Measurements from ENCODE around the gene CDC6. TPM values are rescaled to one million over a fixed set of nuclear protein-coding genes. Genes with fewer than 3 reads are reported as not detected.

Gene CDC6
- total and polyA plus RNA-seq, 5 donors from 2014 or later: 0.59 to 5.7 (median 1.4) TPM; not detected in 1

DNA sequence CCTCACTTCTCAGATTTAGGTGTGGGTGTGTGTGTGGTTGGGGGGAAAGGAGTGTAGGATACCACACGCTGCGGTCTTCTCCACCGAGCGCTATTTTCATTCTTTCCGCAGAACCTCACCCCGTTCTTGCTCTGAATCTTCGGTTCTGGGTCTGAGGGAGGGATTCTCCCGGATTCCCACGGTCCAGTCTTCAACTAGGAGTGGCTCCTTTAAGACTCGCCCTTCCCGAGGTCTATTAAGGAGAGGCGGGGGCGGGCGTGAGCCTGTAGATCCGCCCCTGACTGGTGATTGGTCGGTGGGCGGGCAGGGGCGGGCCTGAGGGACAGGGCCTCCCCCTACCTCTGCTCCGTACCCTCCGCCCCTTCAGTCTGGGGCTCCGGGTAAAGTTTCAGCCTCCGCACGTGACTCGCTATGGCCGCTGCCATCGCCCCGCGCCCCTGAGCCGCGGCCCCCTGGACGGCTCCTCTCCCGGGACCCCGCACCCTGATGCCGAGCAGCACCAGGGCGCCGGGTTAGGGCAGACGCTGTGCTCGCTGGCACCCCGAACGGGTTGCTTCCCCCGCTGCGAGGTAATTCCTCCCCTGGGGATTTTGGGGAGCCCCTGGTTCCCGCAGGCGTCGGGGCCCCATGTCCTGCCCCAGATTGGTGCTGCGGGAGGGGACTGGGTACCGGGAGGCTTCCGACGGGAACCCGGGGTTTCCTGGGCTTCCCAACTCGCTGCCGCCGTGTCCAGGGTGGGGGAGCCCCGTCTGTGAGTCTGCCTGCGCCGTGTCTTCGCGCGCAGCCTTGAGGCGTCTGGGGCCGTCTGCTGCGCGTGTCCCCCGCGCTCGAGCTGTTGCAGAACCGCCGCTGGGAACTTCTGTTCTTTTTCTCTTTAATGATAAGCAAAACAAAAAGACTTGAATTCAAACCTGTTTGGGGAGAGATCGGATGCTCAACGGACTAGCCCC is 30.5 kb downstream of the CDC6 start:
- peak overlapping the region; percentile 99 for H3K27ac ChIP-seq (ENCODE audit: insufficient read depth, low read length, poor library complexity, severe bottlenecking)
- no peaks in the 10 kb centered on the region for H3K36me3 ChIP-seq (ENCODE audit: control insufficient read depth, insufficient read depth, low read length)
- DNase-seq (peak; percentile 90 to 95 (median 90)), ATAC-seq (ENCODE audit: low read depth in 2 of 2) (peak; percentile 71)
- peaks cover 84% of the 10 kb centered on the region for H3K4me1 ChIP-seq (ENCODE audit: control insufficient read depth, insufficient read depth, low read length, poor library complexity, severe bottlenecking)
- H3K27me3 Mint-ChIP-seq: peaks cover 16% of the 10 kb centered on the region
- H3K4me3 ChIP-seq (ENCODE audit: low read depth, low read length): peak overlapping the region; percentile 90
- H3K9me3 ChIP-seq (ENCODE audit: control insufficient read depth in 2 of 2, low read length in 2 of 2): no peaks in the 10 kb centered on the region
- peak overlapping the region; percentile 91 to 100 (median 99) for H3K27ac Mint-ChIP-seq
- H3K4me3 Mint-ChIP-seq: peak overlapping the region; percentile 92 to 99 (median 96)
- peaks cover 5 to 84% (median 44%) of the 10 kb centered on the region in 4 donors for H3K4me1 Mint-ChIP-seq
- no peaks in the 10 kb centered on the region for H3K27me3 ChIP-seq (ENCODE audit: control insufficient read depth, insufficient read depth, low read length)
- H3K36me3 Mint-ChIP-seq: no peaks in the 10 kb centered on the region
- H3K9me3 Mint-ChIP-seq: peaks cover 0 to 5% (median 0%) of the 10 kb centered on the region in 7 donors

GRCh38 chr17:40318830-40319391 is 31.2 kb downstream of the CDC6 start:
- Histone ChIP-seq H3K9me3 (ENCODE audit: control insufficient read depth in 2 of 2, low read length in 2 of 2) (no peaks in the 10 kb centered on the region), H3K27ac (ENCODE audit: insufficient read depth, low read length, poor library complexity, severe bottlenecking) (peak overlapping the region; percentile 99), H3K4me1 (ENCODE audit: control insufficient read depth, insufficient read depth, low read length, poor library complexity, severe bottlenecking) (peaks cover 92% of the 10 kb centered on the region), H3K4me3 (ENCODE audit: low read depth, low read length) (peak overlapping the region; percentile 83), H3K27me3 (ENCODE audit: control insufficient read depth, insufficient read depth, low read length) (no peaks in the 10 kb centered on the region), H3K36me3 (ENCODE audit: control insufficient read depth, insufficient read depth, low read length) (no peaks in the 10 kb centered on the region)
- peaks cover 18% of the 10 kb centered on the region for H3K27me3 Mint-ChIP-seq
- peak overlapping the region; percentile 92 to 99 (median 96) for H3K4me3 Mint-ChIP-seq
- peaks cover 5 to 86% (median 45%) of the 10 kb centered on the region in 4 donors for H3K4me1 Mint-ChIP-seq
- peak overlapping the region; percentile 87 to 100 (median 99) for H3K27ac Mint-ChIP-seq
- peaks cover 0 to 5% (median 0%) of the 10 kb centered on the region in 7 donors for H3K9me3 Mint-ChIP-seq
- H3K36me3 Mint-ChIP-seq: no peaks in the 10 kb centered on the region
- DNase-seq (peak in 2 of 3 donors; percentile 29 to 34), ATAC-seq (ENCODE audit: low read depth in 2 of 2) (no peak)

DNA sequence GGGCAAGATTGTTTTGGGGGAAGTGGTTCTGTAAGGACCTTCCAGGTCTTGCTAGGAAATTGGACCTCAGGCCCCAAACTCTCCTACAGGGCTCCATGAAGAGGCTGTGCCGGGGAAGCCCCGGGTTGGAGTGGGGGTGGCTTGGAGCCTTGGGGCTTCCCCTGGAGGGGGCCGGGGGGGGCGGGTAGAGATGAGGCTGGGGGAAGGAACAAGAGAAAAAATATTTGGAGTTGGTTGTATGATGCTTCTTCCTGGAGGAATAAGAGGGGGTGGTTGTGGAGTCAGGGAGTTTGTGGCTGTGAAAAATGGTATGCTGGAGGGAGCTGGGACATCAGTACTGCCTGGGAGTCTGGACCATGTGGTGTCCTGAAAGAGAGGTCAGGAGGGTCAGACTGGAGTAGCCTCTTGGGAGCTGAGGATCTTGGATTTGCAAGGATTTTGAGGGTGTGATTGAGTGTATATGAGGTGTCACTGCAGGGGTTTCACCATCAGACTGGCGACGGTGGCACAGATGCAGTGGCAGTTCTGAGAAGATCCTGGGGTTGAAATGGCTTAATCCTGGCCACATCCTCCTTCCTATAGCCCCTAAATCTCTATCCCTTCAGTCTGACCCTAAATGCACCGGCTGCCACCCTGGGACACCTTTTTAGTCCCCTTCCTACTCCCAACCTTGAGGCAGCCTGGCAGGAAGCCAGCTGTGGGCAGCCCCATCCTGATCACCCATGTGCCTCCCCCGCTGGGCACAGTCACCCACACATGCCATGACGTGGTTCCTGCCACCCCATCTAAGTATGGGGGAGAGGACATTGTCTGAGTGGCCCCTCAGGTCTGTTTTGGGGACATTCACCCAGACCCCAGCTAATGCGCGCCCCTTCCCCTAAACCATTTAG is 32.2 kb downstream of the CDC6 start:
- H3K4me1 Mint-ChIP-seq: peaks cover 1 to 88% (median 49%) of the 10 kb centered on the region in 4 donors
- H3K9me3 Mint-ChIP-seq: peaks cover 0 to 7% (median 0%) of the 10 kb centered on the region in 7 donors
- H3K4me3 ChIP-seq (ENCODE audit: low read depth, low read length): peak overlapping the region; percentile 83
- H3K4me3 Mint-ChIP-seq: peak overlapping the region; percentile 92 to 99 (median 96)
- H3K27me3 Mint-ChIP-seq: peaks cover 18% of the 10 kb centered on the region
- no peaks in the 10 kb centered on the region for H3K27me3 ChIP-seq (ENCODE audit: control insufficient read depth, insufficient read depth, low read length)
- peaks cover 94% of the 10 kb centered on the region for H3K4me1 ChIP-seq (ENCODE audit: control insufficient read depth, insufficient read depth, low read length, poor library complexity, severe bottlenecking)
- H3K36me3 ChIP-seq (ENCODE audit: control insufficient read depth, insufficient read depth, low read length): no peaks in the 10 kb centered on the region
- peak in 1 of 2 donors; percentile 12 for ATAC-seq (ENCODE audit: low read depth in 2 of 2)
- peak; percentile 73 to 83 (median 77) for DNase-seq
- peak overlapping the region; percentile 99 for H3K27ac ChIP-seq (ENCODE audit: insufficient read depth, low read length, poor library complexity, severe bottlenecking)
- peak overlapping the region; percentile 97 to 100 (median 99) for H3K27ac Mint-ChIP-seq
- no peaks in the 10 kb centered on the region for H3K36me3 Mint-ChIP-seq
- no peaks in the 10 kb centered on the region for H3K9me3 ChIP-seq (ENCODE audit: control insufficient read depth in 2 of 2, low read length in 2 of 2)

DNA sequence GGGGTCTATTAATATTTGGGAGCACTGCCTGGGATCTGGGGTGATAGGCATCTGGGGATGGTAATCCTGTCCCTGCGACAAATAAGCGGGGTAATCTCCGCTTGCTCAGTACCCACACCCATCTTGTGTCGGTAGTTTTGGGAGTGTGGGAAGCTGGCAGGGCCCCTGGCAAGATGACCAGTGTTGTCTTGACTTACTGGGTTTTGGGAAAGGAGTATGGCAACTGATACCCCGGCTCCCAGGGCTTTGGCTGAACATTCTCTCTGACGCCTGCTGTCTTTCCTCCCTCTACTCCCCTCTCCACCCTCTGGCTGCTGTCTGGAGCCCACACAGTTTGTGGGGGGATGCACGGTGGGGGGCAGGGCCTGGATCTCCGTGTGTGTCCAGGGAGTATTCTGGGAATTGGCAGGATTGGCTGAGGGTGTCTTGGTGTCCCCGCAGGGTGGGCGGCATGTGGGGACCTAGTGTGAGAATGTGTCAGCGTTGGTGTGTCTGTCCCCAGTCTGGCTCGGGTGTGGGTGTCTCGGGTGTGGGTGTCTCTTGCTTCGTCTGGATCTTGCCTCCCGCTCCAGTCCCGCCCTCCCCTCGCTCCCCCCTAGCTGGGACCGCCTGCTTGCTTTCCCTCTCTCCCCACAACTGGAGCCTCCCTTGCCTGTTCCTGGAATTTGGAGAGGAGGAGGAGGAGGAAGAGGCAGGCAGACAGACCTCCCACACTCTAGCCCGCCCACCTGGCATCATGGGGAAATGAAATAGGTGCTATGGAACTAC is 33.3 kb downstream of the CDC6 start:
- H3K27me3 Mint-ChIP-seq: peaks cover 22% of the 10 kb centered on the region
- ATAC-seq (ENCODE audit: low read depth in 2 of 2) (no peak), DNase-seq (peak in 1 of 3 donors; percentile 54)
- no peaks in the 10 kb centered on the region for H3K36me3 Mint-ChIP-seq
- peak overlapping the region; percentile 92 to 99 (median 96) for H3K4me3 Mint-ChIP-seq
- peak overlapping the region; percentile 99 to 100 (median 100) for H3K27ac Mint-ChIP-seq
- Histone ChIP-seq H3K27me3 (ENCODE audit: control insufficient read depth, insufficient read depth, low read length) (no peaks in the 10 kb centered on the region), H3K9me3 (ENCODE audit: control insufficient read depth in 2 of 2, low read length in 2 of 2) (no peaks in the 10 kb centered on the region), H3K27ac (ENCODE audit: insufficient read depth, low read length, poor library complexity, severe bottlenecking) (peak overlapping the region; percentile 99), H3K4me3 (ENCODE audit: low read depth, low read length) (peak overlapping the region; percentile 83), H3K36me3 (ENCODE audit: control insufficient read depth, insufficient read depth, low read length) (no peaks in the 10 kb centered on the region), H3K4me1 (ENCODE audit: control insufficient read depth, insufficient read depth, low read length, poor library complexity, severe bottlenecking) (peaks cover 94% of the 10 kb centered on the region)
- peaks cover 0 to 89% (median 50%) of the 10 kb centered on the region in 4 donors for H3K4me1 Mint-ChIP-seq
- peaks cover 0 to 7% (median 0%) of the 10 kb centered on the region in 7 donors for H3K9me3 Mint-ChIP-seq

DNA sequence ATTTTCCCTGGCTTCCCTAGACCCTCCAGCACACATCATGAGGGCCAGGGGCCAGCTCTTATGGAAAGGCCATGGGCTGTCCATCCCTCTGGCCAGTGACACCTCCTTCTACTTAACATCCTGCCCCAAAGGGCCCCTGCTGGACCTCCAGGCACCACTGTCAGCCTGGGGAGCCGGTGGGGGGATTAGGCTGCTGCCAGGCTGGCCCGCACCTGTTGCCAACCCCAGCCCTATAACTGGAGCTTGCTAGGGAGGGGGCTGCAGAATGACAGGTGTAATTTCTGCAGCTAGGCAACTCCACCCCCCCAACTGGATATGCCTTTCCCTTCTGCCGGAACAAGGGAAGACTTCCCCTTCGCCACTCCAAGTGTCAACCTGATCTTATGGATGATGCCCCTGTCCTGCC is 33.8 kb downstream of the CDC6 start:
- peaks cover 0 to 7% (median 0%) of the 10 kb centered on the region in 7 donors for H3K9me3 Mint-ChIP-seq
- peak overlapping the region; percentile 99 to 100 (median 100) for H3K27ac Mint-ChIP-seq
- no peaks in the 10 kb centered on the region for H3K27me3 ChIP-seq (ENCODE audit: control insufficient read depth, insufficient read depth, low read length)
- no peak for ATAC-seq (ENCODE audit: low read depth in 2 of 2)
- H3K4me3 Mint-ChIP-seq: peak overlapping the region; percentile 92 to 99 (median 96)
- H3K4me1 Mint-ChIP-seq: peaks cover 0 to 89% (median 56%) of the 10 kb centered on the region in 4 donors
- no peaks in the 10 kb centered on the region for H3K36me3 Mint-ChIP-seq
- H3K27ac ChIP-seq (ENCODE audit: insufficient read depth, low read length, poor library complexity, severe bottlenecking): peak overlapping the region; percentile 99
- H3K9me3 ChIP-seq (ENCODE audit: control insufficient read depth in 2 of 2, low read length in 2 of 2): no peaks in the 10 kb centered on the region
- peak overlapping the region; percentile 83 for H3K4me3 ChIP-seq (ENCODE audit: low read depth, low read length)
- DNase-seq: no peak
- H3K36me3 ChIP-seq (ENCODE audit: control insufficient read depth, insufficient read depth, low read length): no peaks in the 10 kb centered on the region
- peaks cover 22% of the 10 kb centered on the region for H3K27me3 Mint-ChIP-seq
- peaks cover 94% of the 10 kb centered on the region for H3K4me1 ChIP-seq (ENCODE audit: control insufficient read depth, insufficient read depth, low read length, poor library complexity, severe bottlenecking)

DNA sequence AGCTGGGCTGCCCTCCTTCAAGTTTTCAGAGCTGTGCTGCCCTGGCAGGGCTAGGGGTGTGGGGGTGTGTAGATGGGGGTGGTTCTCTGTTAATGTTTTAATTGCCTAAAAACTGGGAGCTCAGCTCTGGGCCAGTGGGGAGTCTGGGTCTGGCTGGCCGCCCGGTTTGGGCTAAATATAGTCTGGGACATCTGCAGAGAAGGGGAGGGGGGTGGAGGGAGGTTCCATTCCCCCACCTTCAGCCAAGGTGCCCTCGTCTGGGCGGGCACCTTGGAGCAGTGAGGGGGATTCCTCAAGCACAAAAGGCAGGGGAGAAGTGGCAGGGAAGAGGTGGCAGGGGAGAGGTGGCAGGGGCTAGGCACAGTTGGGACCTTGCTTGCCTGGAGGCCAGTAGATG is 34.3 kb downstream of the CDC6 start:
- H3K27me3 Mint-ChIP-seq: peaks cover 22% of the 10 kb centered on the region
- H3K9me3 Mint-ChIP-seq: peaks cover 0 to 7% (median 0%) of the 10 kb centered on the region in 7 donors
- no peak for DNase-seq
- H3K27ac Mint-ChIP-seq: peak overlapping the region; percentile 99 to 100 (median 100)
- no peaks in the 10 kb centered on the region for H3K9me3 ChIP-seq (ENCODE audit: control insufficient read depth in 2 of 2, low read length in 2 of 2)
- H3K4me3 Mint-ChIP-seq: peak overlapping the region; percentile 92 to 99 (median 96)
- H3K27me3 ChIP-seq (ENCODE audit: control insufficient read depth, insufficient read depth, low read length): no peaks in the 10 kb centered on the region
- H3K4me1 Mint-ChIP-seq: peaks cover 0 to 93% (median 58%) of the 10 kb centered on the region in 4 donors
- H3K36me3 Mint-ChIP-seq: no peaks in the 10 kb centered on the region
- ATAC-seq (ENCODE audit: low read depth in 2 of 2): no peak
- no peaks in the 10 kb centered on the region for H3K36me3 ChIP-seq (ENCODE audit: control insufficient read depth, insufficient read depth, low read length)
- peak overlapping the region; percentile 99 for H3K27ac ChIP-seq (ENCODE audit: insufficient read depth, low read length, poor library complexity, severe bottlenecking)
- peak overlapping the region; percentile 83 for H3K4me3 ChIP-seq (ENCODE audit: low read depth, low read length)
- peaks cover 94% of the 10 kb centered on the region for H3K4me1 ChIP-seq (ENCODE audit: control insufficient read depth, insufficient read depth, low read length, poor library complexity, severe bottlenecking)
